ENCODE data around the gene IZUMO1. TPM values are rescaled to one million over a fixed set of nuclear protein-coding genes. Genes with fewer than 3 reads are reported as not detected.
"Not testable (repeated sequence)": the region's sequence is repeated elsewhere in the genome, so short reads cannot be mapped to it uniquely, and the experiment has no call there.

The IZUMO1 gene
- total RNA-seq, 1 donor from 2014 or later = 0.21 TPM

DNA sequence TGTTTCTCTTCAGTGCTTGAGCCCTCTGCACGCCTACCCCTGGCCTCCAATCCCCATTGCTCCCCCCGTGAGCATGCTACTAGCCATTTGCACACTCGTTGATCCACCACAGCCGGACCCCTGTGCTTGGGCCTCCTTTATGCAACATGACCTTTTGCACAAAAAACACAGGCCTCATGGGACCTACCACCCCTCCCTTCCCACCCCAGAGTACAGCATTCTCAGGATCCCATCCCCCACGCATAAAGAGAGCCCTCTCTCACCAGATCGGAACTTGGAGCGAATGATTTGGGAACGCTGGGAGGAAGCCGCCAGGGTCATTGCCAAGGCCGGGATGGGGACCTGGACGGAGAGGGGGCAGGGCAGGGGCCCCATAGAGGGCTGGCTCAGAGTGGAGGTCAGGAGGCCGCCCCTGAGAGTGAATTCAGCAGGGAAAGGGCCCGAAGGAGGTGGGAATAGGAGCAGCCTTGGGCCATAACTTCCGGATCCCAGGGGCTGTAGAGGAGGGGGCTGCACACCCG lies 27.9 kb downstream of the IZUMO1 start:
- H3K27ac Mint-ChIP-seq = no peak overlapping the region
- H3K27me3 Mint-ChIP-seq = no peaks in the 10 kb centered on the region
- no peaks in the 10 kb centered on the region for H3K9me3 Mint-ChIP-seq
- H3K4me3 Mint-ChIP-seq = no peak overlapping the region
- peaks cover 11% of the 10 kb centered on the region for H3K4me1 Mint-ChIP-seq
- intact Hi-C loops (cut with micrococcal nuclease) = loop anchor here (10.0 kb wide), 1 partner anchor 384 kb away; no protein-coding TSS in a partner anchor
- H3K36me3 Mint-ChIP-seq (ENCODE audit: low read depth) = no peaks in the 10 kb centered on the region
- no peak for DNase-seq

DNA sequence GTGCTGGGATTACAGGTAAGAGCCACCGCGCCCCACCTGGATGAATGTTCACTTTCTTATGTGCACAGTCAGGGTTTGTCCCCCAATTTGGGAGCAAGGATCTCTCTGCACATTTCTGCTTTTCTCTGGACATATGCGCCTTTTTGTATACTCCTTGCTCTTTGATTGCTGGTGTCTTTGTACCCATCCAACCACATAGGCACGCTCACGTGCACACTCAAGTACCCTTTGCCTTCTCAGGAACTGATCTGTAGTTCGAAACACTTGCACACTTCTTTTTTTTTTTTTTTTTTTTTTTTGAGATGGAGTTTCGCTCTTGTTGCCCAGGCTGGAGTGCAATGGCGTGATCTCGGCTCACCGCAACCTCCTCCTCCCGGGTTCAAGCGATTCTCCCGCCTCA lies 28.6 kb downstream of the IZUMO1 start:
- intact Hi-C loops (cut with micrococcal nuclease) = loop anchor here (10.0 kb wide), 1 partner anchor 383 kb away; no protein-coding TSS in a partner anchor
- peaks cover 16% of the 10 kb centered on the region for H3K4me1 Mint-ChIP-seq
- not testable (repeated sequence) for H3K27me3 Mint-ChIP-seq; H3K27ac Mint-ChIP-seq; DNase-seq; H3K4me3 Mint-ChIP-seq; H3K9me3 Mint-ChIP-seq; H3K36me3 Mint-ChIP-seq (ENCODE audit: low read depth)

GRCh38 chr19:48716562-48717291 lies 30.0 kb downstream of the IZUMO1 start:
- peaks cover 17% of the 10 kb centered on the region for H3K4me1 Mint-ChIP-seq
- no peaks in the 10 kb centered on the region for H3K27me3 Mint-ChIP-seq
- intact Hi-C loops (cut with micrococcal nuclease) = loop anchor here (10.0 kb wide), 1 partner anchor 382 kb away; no protein-coding TSS in a partner anchor
- no peak for DNase-seq
- peaks cover 2% of the 10 kb centered on the region for H3K36me3 Mint-ChIP-seq (ENCODE audit: low read depth)
- no peak overlapping the region for H3K27ac Mint-ChIP-seq
- no peak overlapping the region for H3K4me3 Mint-ChIP-seq
- no peaks in the 10 kb centered on the region for H3K9me3 Mint-ChIP-seq

DNA sequence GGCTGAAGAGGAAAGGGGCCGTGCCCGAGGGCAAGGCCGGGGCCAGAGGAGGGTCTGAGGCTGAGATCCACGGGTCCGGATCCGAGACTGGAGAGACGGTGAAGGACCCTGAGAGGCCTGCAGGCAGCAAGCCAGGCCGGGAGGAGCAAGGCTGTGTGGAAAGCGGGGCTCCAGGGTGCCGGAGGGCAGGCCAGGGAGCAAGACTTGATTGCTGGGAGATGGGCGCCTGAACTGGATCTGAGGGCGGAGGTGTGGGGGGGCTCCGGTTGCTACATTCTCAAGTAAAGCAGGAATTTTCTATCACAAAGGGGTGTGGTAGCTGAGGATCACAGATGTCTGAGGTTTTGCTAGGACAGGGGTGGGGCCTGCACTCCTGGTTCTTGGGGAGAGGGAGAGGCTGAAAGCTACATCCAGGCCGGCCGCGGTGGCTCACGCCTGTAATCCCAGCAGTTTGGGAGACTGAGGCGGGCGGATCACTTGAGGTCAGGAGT lies 31.0 kb downstream of the IZUMO1 start:
- Mint-ChIP-seq H3K27ac (no peak overlapping the region), H3K4me1 (peaks cover 12% of the 10 kb centered on the region), H3K27me3 (no peaks in the 10 kb centered on the region), H3K9me3 (no peaks in the 10 kb centered on the region), H3K36me3 (ENCODE audit: low read depth) (peaks cover 4% of the 10 kb centered on the region), H3K4me3 (peak overlapping the region; percentile 4)
- intact Hi-C loops (cut with micrococcal nuclease) = loop anchor here (10.0 kb wide), 1 partner anchor 381 kb away; no protein-coding TSS in a partner anchor
- DNase-seq = peak; percentile 61

DNA sequence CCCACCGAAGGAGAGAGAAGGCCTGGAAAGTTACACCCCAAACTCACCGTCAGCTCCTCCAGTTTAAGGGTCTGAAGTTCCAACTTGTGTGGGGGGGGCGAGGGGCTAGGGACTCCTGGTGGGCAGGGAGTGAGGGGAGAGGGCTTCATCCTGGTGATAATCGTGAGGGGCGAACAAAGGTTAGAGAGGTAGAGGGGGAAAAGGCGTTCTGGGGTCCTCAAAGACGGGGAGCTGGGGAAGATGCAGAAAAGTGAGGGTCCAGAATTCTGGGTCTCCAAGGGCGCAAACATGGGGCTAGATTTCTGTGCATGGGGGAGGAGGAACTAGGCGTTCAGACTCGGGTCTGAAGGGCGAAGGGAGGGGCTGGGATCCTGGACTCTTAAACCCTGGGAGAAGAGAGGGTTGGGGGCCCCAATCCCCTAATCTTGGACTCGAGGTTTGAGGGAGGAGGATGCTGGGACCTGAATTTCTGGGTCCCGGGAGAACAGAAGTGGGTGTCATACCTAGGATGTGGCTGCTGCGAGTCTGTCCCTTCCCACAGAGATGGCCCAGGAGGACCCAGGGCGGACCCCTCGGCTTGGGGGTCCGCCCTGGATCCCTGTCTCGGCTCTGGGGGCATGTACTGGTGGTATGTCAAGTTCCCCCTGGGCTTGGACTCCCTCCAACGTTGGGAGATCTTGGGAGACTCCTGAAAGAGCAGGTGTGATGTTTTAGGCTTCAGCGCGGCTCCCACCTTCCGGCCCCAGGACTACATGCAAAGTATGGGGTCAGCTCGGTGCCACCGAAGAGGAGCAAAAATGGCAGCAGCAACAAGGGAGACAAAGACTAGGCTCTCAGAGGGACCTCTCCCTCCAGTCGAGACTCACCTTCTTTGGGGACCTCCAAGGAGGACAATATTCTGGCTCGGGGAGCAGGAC lies 31.7 kb downstream of the IZUMO1 start:
- Mint-ChIP-seq H3K4me3 (peak overlapping the region; percentile 88), H3K4me1 (peaks cover 12% of the 10 kb centered on the region), H3K9me3 (no peaks in the 10 kb centered on the region), H3K36me3 (ENCODE audit: low read depth) (peaks cover 4% of the 10 kb centered on the region), H3K27me3 (no peaks in the 10 kb centered on the region), H3K27ac (peak overlapping the region; percentile 87)
- DNase-seq = no peak
- intact Hi-C loops (cut with micrococcal nuclease) = loop anchor here (1.0 to 10.0 kb wide), 5 partner anchors 23 to 380 kb away; partner anchors contain the start of genes CA11 and SYNGR4

- intact Hi-C loops (cut with micrococcal nuclease) = loop anchor here (1.0 to 10.0 kb wide), 5 partner anchors 24 to 379 kb away; partner anchors contain the start of genes CA11 and SYNGR4
- Mint-ChIP-seq H3K27ac (peak overlapping the region; percentile 87), H3K36me3 (ENCODE audit: low read depth) (peaks cover 4% of the 10 kb centered on the region), H3K27me3 (no peaks in the 10 kb centered on the region), H3K4me3 (peak overlapping the region; percentile 88), H3K4me1 (peaks cover 12% of the 10 kb centered on the region), H3K9me3 (no peaks in the 10 kb centered on the region)
- peak; percentile 100 for DNase-seq
These were observed 32.6 kb downstream of the IZUMO1 start for GRCh38 chr19:48713864-48714755.

GRCh38 chr19:48713041-48713863 lies 33.5 kb downstream of the IZUMO1 start:
- intact Hi-C loops (cut with micrococcal nuclease) = loop anchor here (5.0 to 10.0 kb wide), 2 partner anchors 66 to 378 kb away; partner anchors contain the start of gene CA11
- peaks cover 4% of the 10 kb centered on the region for H3K36me3 Mint-ChIP-seq (ENCODE audit: low read depth)
- peak overlapping the region; percentile 65 for H3K27ac Mint-ChIP-seq
- no peaks in the 10 kb centered on the region for H3K27me3 Mint-ChIP-seq
- H3K4me1 Mint-ChIP-seq = peaks cover 12% of the 10 kb centered on the region
- H3K4me3 Mint-ChIP-seq = peak overlapping the region; percentile 88
- DNase-seq = no peak
- no peaks in the 10 kb centered on the region for H3K9me3 Mint-ChIP-seq

DNA sequence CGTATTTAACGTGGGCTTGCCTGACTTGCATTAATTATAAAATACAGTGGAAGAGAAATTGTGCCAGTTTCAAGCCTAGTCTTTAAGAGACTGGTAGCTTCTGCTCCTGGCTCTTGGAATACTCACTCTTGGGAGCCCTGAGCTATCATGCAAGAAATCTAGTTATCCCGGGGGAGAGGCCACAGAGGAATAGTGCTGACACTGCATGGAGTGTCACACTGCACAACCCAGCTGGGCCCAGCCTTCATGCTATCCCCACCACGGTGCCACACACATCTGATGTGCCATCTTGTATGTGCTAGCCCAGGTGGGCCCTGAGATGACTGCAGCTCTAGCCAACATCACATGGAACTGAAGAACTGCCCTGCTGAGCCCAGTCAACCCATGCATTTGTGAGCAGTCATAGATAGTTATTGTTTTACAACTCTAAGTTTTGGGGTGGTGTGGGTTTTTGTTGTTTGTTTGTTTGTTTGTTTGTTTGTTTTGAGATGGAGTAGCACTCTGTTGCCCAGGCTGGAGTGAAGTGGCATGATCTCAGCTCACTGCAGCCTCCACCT lies 35.5 kb downstream of the IZUMO1 start:
- Mint-ChIP-seq H3K27me3 (no peaks in the 10 kb centered on the region), H3K4me1 (peaks cover 12% of the 10 kb centered on the region), H3K4me3 (no peak overlapping the region), H3K9me3 (no peaks in the 10 kb centered on the region), H3K36me3 (ENCODE audit: low read depth) (peaks cover 4% of the 10 kb centered on the region), H3K27ac (no peak overlapping the region)
- DNase-seq = no peak
- intact Hi-C loops (cut with micrococcal nuclease) = loop anchor here (5.0 to 10.0 kb wide), 2 partner anchors 64 to 376 kb away; partner anchors contain the start of gene CA11

GRCh38 chr19:48708471-48708870 lies 38.2 kb downstream of the IZUMO1 start:
- H3K9me3 Mint-ChIP-seq = no peaks in the 10 kb centered on the region
- H3K4me3 Mint-ChIP-seq = no peak overlapping the region
- DNase-seq = no peak
- H3K4me1 Mint-ChIP-seq = peaks cover 3% of the 10 kb centered on the region
- H3K27me3 Mint-ChIP-seq = no peaks in the 10 kb centered on the region
- H3K36me3 Mint-ChIP-seq (ENCODE audit: low read depth) = peaks cover 4% of the 10 kb centered on the region
- intact Hi-C loops (cut with micrococcal nuclease) = no loop called here
- no peak overlapping the region for H3K27ac Mint-ChIP-seq

GRCh38 chr19:48705431-48705830 lies 41.3 kb downstream of the IZUMO1 start:
- Mint-ChIP-seq H3K9me3 (no peaks in the 10 kb centered on the region), H3K27me3 (no peaks in the 10 kb centered on the region), H3K27ac (no peak overlapping the region), H3K36me3 (ENCODE audit: low read depth) (no peaks in the 10 kb centered on the region), H3K4me1 (no peaks in the 10 kb centered on the region), H3K4me3 (no peak overlapping the region)
- no peak for DNase-seq
- intact Hi-C loops (cut with micrococcal nuclease) = no loop called here

DNA sequence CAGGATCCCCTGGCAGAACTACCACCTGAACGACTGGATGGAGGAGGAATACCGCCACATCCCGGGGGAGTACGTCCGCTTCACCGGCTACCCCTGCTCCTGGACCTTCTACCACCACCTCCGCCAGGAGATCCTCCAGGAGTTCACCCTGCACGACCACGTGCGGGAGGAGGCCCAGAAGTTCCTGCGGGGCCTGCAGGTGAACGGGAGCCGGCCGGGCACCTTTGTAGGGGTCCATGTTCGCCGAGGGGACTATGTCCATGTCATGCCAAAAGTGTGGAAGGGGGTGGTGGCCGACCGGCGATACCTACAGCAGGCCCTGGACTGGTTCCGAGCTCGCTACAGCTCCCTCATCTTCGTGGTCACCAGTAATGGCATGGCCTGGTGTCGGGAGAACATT lies 43.4 kb downstream of the IZUMO1 start:
- intact Hi-C loops (cut with micrococcal nuclease) = no loop called here
- Mint-ChIP-seq H3K9me3 (no peaks in the 10 kb centered on the region), H3K36me3 (ENCODE audit: low read depth) (no peaks in the 10 kb centered on the region), H3K27ac (no peak overlapping the region), H3K27me3 (no peaks in the 10 kb centered on the region), H3K4me3 (no peak overlapping the region), H3K4me1 (no peaks in the 10 kb centered on the region)
- no peak for DNase-seq

GRCh38 chr19:48702701-48703100 lies 44.0 kb downstream of the IZUMO1 start:
- no peaks in the 10 kb centered on the region for H3K36me3 Mint-ChIP-seq (ENCODE audit: low read depth)
- intact Hi-C loops (cut with micrococcal nuclease) = no loop called here

More at GRCh38 chr19:48702701-48703100, 44.0 kb downstream of the IZUMO1 start:
- Mint-ChIP-seq H3K4me3 (no peak overlapping the region), H3K9me3 (no peaks in the 10 kb centered on the region), H3K27me3 (peaks cover 3% of the 10 kb centered on the region), H3K4me1 (no peaks in the 10 kb centered on the region), H3K27ac (no peak overlapping the region)
- no peak for DNase-seq
